ENCODE results near the gene NPM3.

NPM3 gene

GRCh38 chr10:101778151-101778780, 5.0 kb downstream of the NPM3 start:
- intact Hi-C loops (cut with DNase I), result no loop called here
- peak in 4 of 42 donors; percentile 6 to 26 (median 9) for DNase-seq

DNA sequence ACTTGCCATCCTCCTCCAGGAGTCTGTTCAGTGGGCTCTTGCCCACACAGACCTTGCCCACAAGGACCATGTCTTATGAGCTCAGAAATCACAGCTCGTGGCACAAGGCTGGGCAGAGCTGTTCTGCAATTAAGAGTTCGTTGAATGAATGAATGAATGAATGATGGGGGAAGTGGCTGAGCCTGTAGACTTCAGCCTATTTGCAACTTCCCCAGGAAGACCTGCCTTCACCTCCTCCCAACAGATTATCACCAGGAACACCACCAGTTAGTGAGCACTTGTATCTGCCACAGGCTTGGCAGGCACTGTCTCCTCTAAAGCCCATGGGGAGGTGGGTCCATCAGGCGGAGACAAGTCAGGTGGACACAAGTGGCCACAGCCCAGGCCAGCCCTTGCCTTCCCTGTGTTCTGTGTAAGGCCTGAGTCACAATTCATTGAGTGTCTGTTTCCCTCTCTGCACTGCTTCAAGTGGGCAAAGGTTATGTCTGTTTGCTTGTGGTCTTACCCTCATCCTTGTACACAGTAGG, 5.6 kb downstream of the NPM3 start:
- DNase-seq, result peak in 4 of 42 donors; percentile 11 to 26 (median 17)
- intact Hi-C loops (cut with DNase I), result no loop called here

GRCh38 chr10:101776161-101776817, 7.0 kb downstream of the NPM3 start:
- intact Hi-C loops (cut with DNase I), result no loop called here
- peak in 5 of 42 donors; percentile 3 to 25 (median 10) for DNase-seq

- intact Hi-C loops (cut with DNase I), result no loop called here
- peak in 2 of 42 donors; percentile 8 to 21 for DNase-seq
Observed at GRCh38 chr10:101775273-101776160, 7.7 kb downstream of the NPM3 start, which contains the start of gene FGF8. Gene FGF8, minus strand, starts transcription at chr10:101776114. Its CDS starts 214 bp downstream, at chr10:101775900.

DNA sequence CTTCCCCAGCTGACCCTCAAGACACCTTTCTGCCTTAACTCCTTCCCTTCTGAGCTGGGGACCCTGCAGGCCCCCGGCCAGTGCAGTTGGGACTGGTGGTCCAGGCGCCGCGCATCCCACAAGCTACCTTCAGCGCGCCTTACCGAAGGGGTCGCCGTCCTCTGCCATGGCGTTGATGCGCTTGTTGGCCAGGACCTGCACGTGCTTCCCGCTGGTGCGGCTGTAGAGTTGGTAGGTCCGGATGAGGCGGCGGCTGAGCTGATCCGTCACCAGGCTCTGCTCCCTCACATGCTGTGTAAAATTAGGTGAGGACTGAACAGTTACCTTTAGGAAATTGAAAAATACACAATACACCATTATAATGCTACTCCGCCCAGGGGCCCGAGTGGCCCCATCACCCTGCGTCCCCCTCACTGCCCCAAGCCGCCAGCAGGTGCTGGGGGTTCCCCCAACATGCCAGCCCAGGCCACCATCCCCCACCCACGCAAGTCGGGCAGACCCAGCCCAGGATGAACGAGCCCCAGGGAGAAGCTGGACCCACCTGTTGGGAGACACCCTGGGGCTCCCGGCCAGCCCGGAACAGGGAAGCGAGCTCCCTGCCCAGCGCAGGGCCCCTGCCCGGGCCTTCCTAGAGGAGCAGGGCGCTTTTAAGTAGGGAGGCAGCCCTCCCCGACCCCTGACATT, 8.5 kb downstream of the NPM3 start:
- intact Hi-C loops (cut with DNase I), result no loop called here
- DNase-seq, result peak in 2 of 42 donors; percentile 7 to 21

DNA sequence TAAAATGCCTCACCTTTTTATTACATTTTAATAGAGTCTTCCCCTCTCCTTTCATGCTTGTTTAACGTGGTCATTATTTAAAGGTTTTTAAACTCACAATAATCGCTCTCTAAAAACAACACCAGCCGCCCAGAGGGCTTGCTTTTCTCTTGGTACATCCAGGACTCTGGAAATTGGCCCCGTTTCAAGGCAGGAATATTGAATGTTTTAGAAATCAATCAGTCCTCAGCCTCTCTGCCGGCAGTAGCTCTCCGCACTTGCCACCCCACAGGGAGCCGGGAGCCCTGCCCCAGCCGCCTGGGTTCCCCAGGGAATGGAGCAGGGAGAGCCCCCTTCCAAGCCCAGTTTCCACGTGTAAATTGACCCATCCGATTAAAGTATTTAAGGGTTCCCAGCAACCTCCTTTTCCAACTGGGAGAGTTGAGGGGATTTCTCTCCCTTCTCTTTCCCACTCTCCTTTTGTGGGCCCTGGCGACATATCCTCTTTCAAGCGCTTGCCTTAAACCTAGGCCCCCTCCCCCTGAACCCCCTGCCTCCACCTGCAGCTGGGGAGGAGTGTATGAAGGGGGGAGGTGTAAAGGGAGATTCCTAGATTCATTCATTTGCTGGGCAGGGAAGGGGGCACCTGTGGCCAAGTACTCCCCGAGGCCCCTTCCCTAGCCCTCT, 9.2 kb downstream of the NPM3 start:
- intact Hi-C loops (cut with DNase I), result no loop called here
- DNase-seq, result peak in 3 of 42 donors; percentile 4 to 15 (median 12)

- DNase-seq, result peak in 1 of 42 donors; percentile 20
- intact Hi-C loops (cut with DNase I), result no loop called here
Observed at GRCh38 chr10:101772895-101773761, 10.1 kb downstream of the NPM3 start.

GRCh38 chr10:101772017-101772894, 11.0 kb downstream of the NPM3 start:
- intact Hi-C loops (cut with DNase I), result no loop called here
- DNase-seq, result peak in 4 of 42 donors; percentile 3 to 23 (median 8)

- peak in 1 of 42 donors; percentile 23 for DNase-seq
- intact Hi-C loops (cut with DNase I), result no loop called here
Observed at GRCh38 chr10:101771380-101771779, 11.9 kb downstream of the NPM3 start.

DNA sequence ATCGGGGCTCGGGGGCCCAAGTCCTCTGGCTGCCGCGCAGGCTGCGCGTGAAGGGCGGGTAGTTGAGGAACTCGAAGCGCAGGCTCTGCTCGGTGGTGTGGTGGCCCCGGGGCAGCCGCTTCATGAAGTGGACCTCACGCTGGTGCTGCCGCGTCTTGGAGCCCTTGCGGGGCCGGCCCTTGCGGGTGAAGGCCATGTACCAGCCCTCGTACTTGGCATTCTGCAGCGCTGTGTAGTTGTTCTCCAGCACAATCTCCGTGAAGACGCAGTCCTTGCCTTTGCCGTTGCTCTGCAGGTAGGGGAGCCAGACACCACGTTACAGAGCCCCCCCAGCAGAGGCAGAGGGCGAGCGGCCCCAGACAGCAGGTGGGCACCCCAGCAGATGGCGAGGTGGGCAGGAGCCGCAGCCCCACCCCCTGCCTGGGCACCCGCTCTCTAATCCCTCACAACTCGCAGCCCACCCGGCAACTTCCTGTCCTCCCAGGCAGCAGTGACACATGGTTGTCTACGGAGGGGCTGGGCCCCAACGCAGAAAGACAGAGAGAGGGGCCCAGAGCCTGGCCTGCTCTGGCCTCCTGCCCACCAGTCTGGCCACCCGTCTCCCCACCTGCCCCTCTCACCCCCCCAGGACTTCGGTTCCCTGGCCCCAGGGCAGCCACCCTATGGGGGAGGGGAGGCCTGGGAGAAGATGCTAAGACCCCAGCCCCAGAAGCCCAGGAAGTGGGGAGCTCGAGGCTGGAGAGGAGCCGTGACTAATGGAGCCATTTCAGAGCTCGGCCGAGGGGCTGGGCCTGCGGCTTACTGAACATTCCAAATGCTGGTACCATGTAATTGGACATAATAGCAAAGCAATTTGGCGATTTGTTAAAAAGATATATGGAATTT, 12.7 kb downstream of the NPM3 start:
- intact Hi-C loops (cut with DNase I), result no loop called here
- peak in 2 of 42 donors; percentile 12 to 27 for DNase-seq

DNA sequence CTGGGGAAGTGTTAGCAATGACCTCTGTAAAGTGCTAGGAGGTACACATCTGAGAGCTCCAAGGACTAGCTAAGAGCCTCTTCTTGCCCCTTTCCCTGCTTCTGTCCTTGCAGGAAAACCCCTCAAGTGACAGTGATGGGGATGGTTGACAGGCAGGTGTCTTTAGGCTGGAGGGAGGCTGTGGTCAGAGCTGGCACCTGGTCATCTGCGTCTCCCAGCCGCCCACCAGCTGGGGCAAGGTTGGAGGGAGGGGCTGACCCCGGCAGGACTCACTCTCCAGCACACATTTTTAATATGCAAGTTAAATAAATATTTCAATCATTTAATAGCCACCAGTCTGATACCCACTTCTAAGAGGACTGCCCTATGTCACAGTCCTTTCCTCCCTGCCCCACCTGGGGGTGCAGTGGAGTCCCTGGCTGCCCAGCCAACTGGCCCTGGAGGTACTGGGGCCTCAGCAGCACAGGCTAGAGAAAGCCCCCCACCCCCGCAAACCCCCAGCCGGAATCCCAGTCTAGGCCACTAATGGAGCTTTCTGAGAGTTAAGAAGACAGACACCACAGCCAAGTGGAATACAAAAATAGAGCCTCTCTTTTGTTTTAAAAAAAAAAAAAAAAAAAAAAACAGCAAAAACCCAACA, 13.6 kb downstream of the NPM3 start:
- peak in 4 of 42 donors; percentile 3 to 18 (median 11) for DNase-seq
- intact Hi-C loops (cut with DNase I), result no loop called here

DNA sequence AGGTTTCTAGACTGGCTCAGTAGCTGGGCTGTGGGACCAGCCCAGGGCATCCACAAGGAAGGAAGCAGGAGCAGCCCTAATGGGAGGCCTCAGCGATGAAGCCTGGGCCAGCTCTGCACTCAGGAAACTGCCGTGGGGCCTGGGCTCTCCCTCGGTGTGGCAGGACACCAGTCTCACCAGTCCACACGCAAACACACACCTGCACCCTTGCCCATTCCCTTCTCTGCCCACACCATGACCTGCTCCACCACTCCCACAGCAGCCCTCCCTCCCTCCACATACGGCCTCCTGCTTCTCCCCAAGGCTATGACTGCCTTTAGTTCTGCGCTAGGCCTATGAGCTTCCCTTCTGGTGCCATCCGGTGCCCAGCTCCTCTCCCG, 14.5 kb downstream of the NPM3 start:
- intact Hi-C loops (cut with DNase I), result no loop called here
- peak in 1 of 42 donors; percentile 22 for DNase-seq

DNA sequence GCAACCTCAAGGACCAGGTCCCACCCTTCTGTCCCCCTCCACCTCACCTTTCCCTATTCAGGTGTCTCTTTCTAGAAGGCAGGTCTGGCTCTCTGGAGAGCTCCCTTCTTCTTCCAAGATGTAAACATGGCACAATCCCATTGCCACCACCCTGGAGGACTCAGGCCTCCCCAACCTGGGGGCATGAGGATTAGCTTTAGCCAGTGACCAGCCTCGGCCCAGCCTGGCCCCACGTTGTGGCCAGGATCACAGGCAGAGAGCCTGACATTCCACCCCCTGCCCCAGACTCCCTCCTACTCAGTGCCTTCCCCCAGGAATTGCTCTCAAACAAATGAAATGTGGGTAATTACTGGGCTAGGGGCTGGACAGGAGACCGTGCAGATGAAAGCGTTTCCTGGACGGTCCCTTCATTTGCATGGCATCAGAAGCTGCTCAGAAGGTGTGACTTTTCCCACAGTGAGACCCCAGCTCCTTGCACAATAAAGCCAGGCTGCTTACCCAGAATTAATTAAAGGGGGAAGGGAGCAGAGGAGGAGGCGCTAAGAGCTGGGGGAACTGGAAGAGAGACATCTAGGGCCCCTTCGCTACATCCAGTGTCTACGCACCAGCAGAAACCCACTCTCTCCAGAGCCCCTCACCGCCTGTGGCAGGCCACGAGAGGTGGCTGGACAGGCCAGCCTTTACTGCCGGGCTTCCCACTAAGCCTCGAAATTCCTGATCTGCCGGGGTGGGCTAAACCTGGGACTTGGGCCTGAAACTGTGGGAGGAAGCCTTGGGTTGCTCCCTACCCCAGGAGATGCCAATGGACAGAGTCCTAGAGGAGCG, 15.1 kb downstream of the NPM3 start:
- intact Hi-C loops (cut with DNase I), result no loop called here
- peak in 2 of 42 donors; percentile 4 to 10 for DNase-seq

DNA sequence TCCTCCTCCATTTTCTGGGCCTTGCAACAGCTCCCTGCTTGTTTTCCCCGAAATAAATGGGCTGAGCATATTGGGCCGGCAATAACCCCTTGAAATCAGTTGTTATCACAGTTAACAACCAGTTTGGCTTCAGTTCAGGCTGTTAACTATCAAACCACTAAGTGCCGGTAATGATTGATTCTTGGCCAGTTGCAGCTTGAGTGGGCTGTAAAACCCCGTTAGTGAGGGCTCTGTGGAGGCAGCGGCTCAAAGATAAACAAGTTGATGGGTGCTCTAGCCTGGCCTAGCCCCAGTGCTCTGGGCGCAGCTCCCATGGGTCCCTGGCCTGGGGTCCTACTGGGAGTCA, 15.7 kb downstream of the NPM3 start:
- DNase-seq, result no peak
- intact Hi-C loops (cut with DNase I), result no loop called here

Measured in head of caudate nucleus (tissue), 42 donors.